Testis (tissue), 2 donors: ENCODE measurements around the gene FUNDC2.

Experiments used
- CTCF ChIP-seq, 3 experiments: fragments of 450-650 bp in 2 of 3; fragments of 200-600 bp in 1 of 3; sonication (generic) in 1 of 3; IDR thresholded peaks; one replicate each; pipeline ENCODE4 v1.5.1; 2016 to 2019; ENCODE audit warnings: antibody characterized with exemption in 3 of 3, mild to moderate bottlenecking in 2 of 3, moderate library complexity in 1 of 3
- POLR2A ChIP-seq: fragments of 450-650 bp; IDR thresholded peaks from one replicate; pipeline ENCODE4 v1.6.1; 2017; ENCODE audit warnings: antibody characterized with exemption, mild to moderate bottlenecking, moderate library complexity

- no peak for TF ChIP-seq CTCF (IDR thresholded peaks at IDR 0.05)
- no peak for TF ChIP-seq POLR2A
Measured at GRCh38 chrX:155061760-155062159, 35.1 kb downstream of the FUNDC2 start.
